Sigmoid colon (tissue), 4 donors: ENCODE measurements around the gene BSND.

ENCODE experiments used
- EP300 ChIP-seq, 4 donors: sonication (generic); formaldehyde crosslinking; IDR thresholded peaks; one replicate each; pipeline ENCODE4 v1.6.1; 2017; ENCODE audit warnings: antibody characterized with exemption in 4 of 4
- POLR2A ChIP-seq, 2 donors: fragments of 450-650 bp; IDR thresholded peaks; one replicate each; pipeline ENCODE4 v1.6.1; 2016; ENCODE audit warnings: antibody characterized with exemption in 2 of 2, mild to moderate bottlenecking in 2 of 2, moderate library complexity in 2 of 2
- POLR2AphosphoS5 ChIP-seq, 4 donors: sonication (generic); formaldehyde crosslinking; IDR thresholded peaks; one replicate each; pipeline ENCODE4 v1.6.1; 2017; ENCODE audit warnings: antibody characterized with exemption in 4 of 4
- TF ChIP-seq, protein P1 (sequence below), 4 experiments: fragments of 450-650 bp in 3 of 4; fragments of 200-600 bp in 1 of 4; IDR thresholded peaks; one replicate each; pipeline ENCODE4 v1.5.1; 2016 to 2019; ENCODE audit warnings: antibody characterized with exemption in 4 of 4, mild to moderate bottlenecking in 3 of 4, moderate library complexity in 2 of 4

DNA sequence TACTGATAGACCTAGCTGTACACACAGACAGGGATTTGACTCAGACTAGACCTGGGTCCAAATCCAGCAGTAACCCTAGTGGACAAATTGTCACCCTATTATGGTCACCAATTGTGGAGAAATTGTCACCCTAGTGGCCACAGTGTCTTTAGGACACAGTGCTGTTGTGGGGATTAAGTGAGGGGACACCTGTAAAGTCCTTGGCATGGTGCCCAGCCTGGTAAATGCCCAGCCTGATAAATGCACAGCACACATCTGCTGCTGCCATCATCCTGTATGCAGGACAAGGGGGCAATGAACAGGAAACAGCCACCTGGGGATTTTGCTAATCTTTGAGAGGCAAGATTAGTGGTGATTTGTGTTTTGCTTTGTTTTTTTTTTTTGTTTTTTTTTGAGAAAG lies 16.0 kb upstream of the BSND start:
- TF ChIP-seq POLR2A (IDR thresholded peaks at IDR 0.05) (no peak), POLR2AphosphoS5 (IDR thresholded peaks at IDR 0.05) (no peak), EP300 (IDR thresholded peaks at IDR 0.05) (no peak)
- TF ChIP-seq, protein P1, sequence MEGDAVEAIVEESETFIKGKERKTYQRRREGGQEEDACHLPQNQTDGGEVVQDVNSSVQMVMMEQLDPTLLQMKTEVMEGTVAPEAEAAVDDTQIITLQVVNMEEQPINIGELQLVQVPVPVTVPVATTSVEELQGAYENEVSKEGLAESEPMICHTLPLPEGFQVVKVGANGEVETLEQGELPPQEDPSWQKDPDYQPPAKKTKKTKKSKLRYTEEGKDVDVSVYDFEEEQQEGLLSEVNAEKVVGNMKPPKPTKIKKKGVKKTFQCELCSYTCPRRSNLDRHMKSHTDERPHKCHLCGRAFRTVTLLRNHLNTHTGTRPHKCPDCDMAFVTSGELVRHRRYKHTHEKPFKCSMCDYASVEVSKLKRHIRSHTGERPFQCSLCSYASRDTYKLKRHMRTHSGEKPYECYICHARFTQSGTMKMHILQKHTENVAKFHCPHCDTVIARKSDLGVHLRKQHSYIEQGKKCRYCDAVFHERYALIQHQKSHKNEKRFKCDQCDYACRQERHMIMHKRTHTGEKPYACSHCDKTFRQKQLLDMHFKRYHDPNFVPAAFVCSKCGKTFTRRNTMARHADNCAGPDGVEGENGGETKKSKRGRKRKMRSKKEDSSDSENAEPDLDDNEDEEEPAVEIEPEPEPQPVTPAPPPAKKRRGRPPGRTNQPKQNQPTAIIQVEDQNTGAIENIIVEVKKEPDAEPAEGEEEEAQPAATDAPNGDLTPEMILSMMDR (IDR thresholded peaks at IDR 0.05), result no peak
